Panc1 (cell line): ENCODE results near the gene NPSR1. TPM values are rescaled to one million over a fixed set of nuclear protein-coding genes. Genes with fewer than 3 reads are reported as not detected.
"Not testable (repeated sequence)": the region's sequence is repeated elsewhere in the genome, so short reads cannot be mapped to it uniquely, and the experiment has no call there.

ENCODE experiments used
- ATAC-seq: fragments of 200-7000 bp; cut with Tn5 transposase; 2 replicates; pipeline ENCODE4 v1.9.1; 2020; ENCODE audit warnings: mild to moderate bottlenecking, moderate library complexity
- BruUV-seq: library from RNA; stranded (reverse); fragments of 400-500 nt; replicated peaks from 2 replicates; lab custom pipeline; 2021; lab: Mats Ljungman, UMichigan
- CTCF ChIA-PET: fragments of 300-600 bp; sonication (Branson Sonifier 250); formaldehyde crosslinking; loops from one replicate; lab custom pipeline; 2022; ENCODE audit warnings: antibody characterized with exemption; lab: Charles Lee
- POLR2A ChIA-PET: fragments of 300-600 bp; sonication (Branson Sonifier 250); formaldehyde crosslinking; loops from one replicate; lab custom pipeline; 2022; ENCODE audit warnings: antibody characterized with exemption; lab: Charles Lee
- DNase-seq: peaks from one replicate; pipeline ENCODE4 v3.0.0-alpha.2; 2010; ENCODE audit warnings: low read depth, low spot score
- H3K27ac ChIP-seq: 2 replicates; pipeline ENCODE4 v1.5.1; 2011; ENCODE audit warnings: mild to moderate bottlenecking, low read length, inconsistent platforms
- H3K27me3 ChIP-seq: fragments of 200-500 bp; sonication (Bioruptor generic); 2 replicates; pipeline ENCODE4 v1.6.0; 2014; ENCODE audit warnings: low read length, inconsistent platforms; ENCODE audit not compliant: control insufficient read depth, insufficient read depth
- H3K36me3 ChIP-seq: fragments of 200-500 bp; sonication (Bioruptor generic); 2 replicates; pipeline ENCODE4 v1.5.1; 2014; ENCODE audit warnings: inconsistent platforms, mild to moderate bottlenecking, low read length, moderate library complexity; ENCODE audit not compliant: control insufficient read depth, insufficient read depth
- H3K4me1 ChIP-seq: 2 replicates; pipeline ENCODE4 v1.5.1; 2011; ENCODE audit warnings: inconsistent platforms, mild to moderate bottlenecking, low read length, moderate library complexity; ENCODE audit not compliant: control insufficient read depth, insufficient read depth
- H3K4me3 ChIP-seq, 2 experiments: 2 replicates each; pipeline ENCODE4 v1.5.1; 2011 to 2012; ENCODE audit warnings: low read depth in 2 of 2, low read length in 2 of 2, mild to moderate bottlenecking in 2 of 2, inconsistent platforms in 1 of 2, moderate library complexity in 1 of 2
- H3K9me3 ChIP-seq: fragments of 200-500 bp; sonication (Bioruptor generic); 2 replicates; pipeline ENCODE4 v1.5.1; 2014; ENCODE audit warnings: low read depth, mild to moderate bottlenecking, inconsistent platforms, low read length, moderate library complexity; ENCODE audit not compliant: control insufficient read depth, insufficient read depth
- POLR2AphosphoS5 ChIP-seq: IDR thresholded peaks from 2 replicates; pipeline ENCODE4 v1.6.1; 2012; ENCODE audit warnings: mild to moderate bottlenecking, low read depth, low read length, moderate library complexity
- REST ChIP-seq, 2 experiments: IDR thresholded peaks; 2 replicates each; pipeline ENCODE4 v1.6.1; 2011 to 2012; ENCODE audit warnings: low read depth in 2 of 2, control low read depth in 1 of 2, low read length in 1 of 2, mild to moderate bottlenecking in 1 of 2, moderate library complexity in 1 of 2; ENCODE audit not compliant: insufficient read depth in 1 of 2
- SIN3A ChIP-seq: IDR thresholded peaks from 2 replicates; pipeline ENCODE4 v1.6.1; 2012; ENCODE audit warnings: low read depth, mild to moderate bottlenecking, low read length, moderate library complexity, borderline replicate concordance; ENCODE audit not compliant: insufficient read depth
- TCF7L2 ChIP-seq: IDR thresholded peaks from 2 replicates; pipeline ENCODE4 v1.6.1; 2011; ENCODE audit warnings: mild to moderate bottlenecking, low read depth, low read length, inconsistent platforms
- in situ Hi-C: cut with HindIII; loops from 2 replicates; pipeline ENCODE4 v1.10.0; 2016; ENCODE audit warnings: low sequenced_read_pairs, low pct_unique_long_range_greater_than_20kb
- intact Hi-C: fragments of 100-400 bp; cut with micrococcal nuclease; formaldehyde crosslinking; loops from one replicate; pipeline ENCODE4 v1.10.0; 2022; ENCODE audit not compliant: unreplicated experiment
- total RNA-seq: library from RNA; stranded (reverse); gene quantifications from one replicate; pipeline ENCODE4 v1.2.1, GENCODE V29; 2021; ENCODE audit not compliant: unreplicated experiment
- TF ChIP-seq, protein P1 (sequence below): fragments of 450-650 bp; IDR thresholded peaks from 2 replicates; pipeline ENCODE4 v1.5.1; 2017; ENCODE audit warnings: mild to moderate bottlenecking

The NPSR1 gene
- total RNA-seq, 1 experiment from 2014 or later, result not detected

GRCh38 chr7:34851431-34851830 is 193.4 kb downstream of the NPSR1 start:
- Histone ChIP-seq H3K9me3 (no peaks in the 10 kb centered on the region), H3K4me1 (peaks cover 6% of the 10 kb centered on the region; the same call in 1 of the 2 replicates), H3K27ac (no peak overlapping the region), H3K4me3 (no peak overlapping the region), H3K27me3 (no peaks in the 10 kb centered on the region), H3K36me3 (no peaks in the 10 kb centered on the region)
- CTCF ChIA-PET, result no interaction called here
- intact Hi-C loops (no loop called here), in situ Hi-C loops (no loop called here)
- TF ChIP-seq REST (IDR thresholded peaks at IDR 0.05; ENCODE audit: insufficient read depth in 1 of 2, low read depth in 2 of 2, low read length in 1 of 2) (no peak), SIN3A (no peak), POLR2AphosphoS5 (no peak), TCF7L2 (no peak)
- TF ChIP-seq, protein P1, sequence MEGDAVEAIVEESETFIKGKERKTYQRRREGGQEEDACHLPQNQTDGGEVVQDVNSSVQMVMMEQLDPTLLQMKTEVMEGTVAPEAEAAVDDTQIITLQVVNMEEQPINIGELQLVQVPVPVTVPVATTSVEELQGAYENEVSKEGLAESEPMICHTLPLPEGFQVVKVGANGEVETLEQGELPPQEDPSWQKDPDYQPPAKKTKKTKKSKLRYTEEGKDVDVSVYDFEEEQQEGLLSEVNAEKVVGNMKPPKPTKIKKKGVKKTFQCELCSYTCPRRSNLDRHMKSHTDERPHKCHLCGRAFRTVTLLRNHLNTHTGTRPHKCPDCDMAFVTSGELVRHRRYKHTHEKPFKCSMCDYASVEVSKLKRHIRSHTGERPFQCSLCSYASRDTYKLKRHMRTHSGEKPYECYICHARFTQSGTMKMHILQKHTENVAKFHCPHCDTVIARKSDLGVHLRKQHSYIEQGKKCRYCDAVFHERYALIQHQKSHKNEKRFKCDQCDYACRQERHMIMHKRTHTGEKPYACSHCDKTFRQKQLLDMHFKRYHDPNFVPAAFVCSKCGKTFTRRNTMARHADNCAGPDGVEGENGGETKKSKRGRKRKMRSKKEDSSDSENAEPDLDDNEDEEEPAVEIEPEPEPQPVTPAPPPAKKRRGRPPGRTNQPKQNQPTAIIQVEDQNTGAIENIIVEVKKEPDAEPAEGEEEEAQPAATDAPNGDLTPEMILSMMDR, result no peak
- no TSS peak for BruUV-seq
- POLR2A ChIA-PET, result no interaction called here
- DNase-seq (no peak), ATAC-seq (no peak)

- ATAC-seq, POLR2A ChIA-PET, H3K4me1 ChIP-seq, in situ Hi-C loops, CTCF ChIA-PET, H3K27me3 ChIP-seq, H3K27ac ChIP-seq, H3K4me3 ChIP-seq, DNase-seq, H3K36me3 ChIP-seq, H3K9me3 ChIP-seq, BruUV-seq, intact Hi-C loops: not testable (repeated sequence)
These were observed 200.4 kb downstream of the NPSR1 start for GRCh38 chr7:34858444-34858843.

DNA sequence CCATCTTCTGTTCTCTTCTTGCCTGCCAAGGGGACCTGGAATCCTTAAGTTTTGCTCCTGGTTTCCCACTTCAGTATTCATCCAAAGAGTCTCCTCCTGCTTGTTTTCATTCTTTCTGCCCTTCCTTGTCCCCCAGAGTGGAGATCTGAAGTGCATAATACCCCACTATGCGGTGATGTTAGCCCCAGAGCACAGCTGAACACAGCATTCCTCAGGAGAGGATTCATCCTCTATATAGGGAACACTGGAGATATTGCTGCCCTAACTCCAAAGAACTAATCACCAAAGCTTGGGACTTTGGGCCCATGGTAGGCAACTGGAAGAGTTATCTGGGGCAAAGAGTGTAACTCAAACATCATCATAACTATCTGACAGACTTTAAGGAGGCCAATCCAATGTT is 201.3 kb downstream of the NPSR1 start:
- H3K9me3 ChIP-seq, CTCF ChIA-PET, intact Hi-C loops, H3K36me3 ChIP-seq, DNase-seq, H3K4me3 ChIP-seq, POLR2A ChIA-PET, H3K4me1 ChIP-seq, H3K27ac ChIP-seq, BruUV-seq, ATAC-seq, H3K27me3 ChIP-seq, in situ Hi-C loops: not testable (repeated sequence)

- H3K36me3 ChIP-seq, intact Hi-C loops, ATAC-seq, DNase-seq, POLR2A ChIA-PET, H3K9me3 ChIP-seq, BruUV-seq, in situ Hi-C loops, H3K4me1 ChIP-seq, H3K27me3 ChIP-seq, H3K4me3 ChIP-seq, CTCF ChIA-PET, H3K27ac ChIP-seq: not testable (repeated sequence)
These were observed 208.2 kb downstream of the NPSR1 start for GRCh38 chr7:34866222-34866621.

- POLR2A ChIA-PET, H3K36me3 ChIP-seq, BruUV-seq, intact Hi-C loops, CTCF ChIA-PET, H3K4me1 ChIP-seq, ATAC-seq, DNase-seq, in situ Hi-C loops, H3K4me3 ChIP-seq, H3K27me3 ChIP-seq, H3K27ac ChIP-seq, H3K9me3 ChIP-seq: not testable (repeated sequence)
These were observed 209.3 kb downstream of the NPSR1 start for GRCh38 chr7:34867341-34867740.
